Psoas muscle (tissue), 8 donors: ENCODE results near the gene TMEM14A. TPM values are rescaled to one million over a fixed set of nuclear protein-coding genes. Genes with fewer than 3 reads are reported as not detected.

ENCODE experiments used
- ATAC-seq, 4 donors: fragments of 200-7000 bp; cut with Tn5 transposase; one replicate each; pipeline ENCODE4 v1.9.1; 2020; ENCODE audit warnings: moderate library complexity in 3 of 4, mild to moderate bottlenecking in 2 of 4
- DNase-seq, 2 donors: peaks; one replicate each; pipeline ENCODE4 v3.0.0-alpha.2; 2020
- H3K27ac ChIP-seq: fragments of 200-600 bp; one replicate; pipeline ENCODE4 v1.8.0; 2022
- H3K27me3 ChIP-seq, 3 donors: fragments of 200-600 bp in 1 of 3; one replicate each; pipeline versions ENCODE4 v1.6.1 to v1.8.0; 2013 to 2022; ENCODE audit warnings: low read length in 2 of 3, mild to moderate bottlenecking in 2 of 3, moderate library complexity in 1 of 3; ENCODE audit not compliant: insufficient read depth in 3 of 3
- H3K36me3 ChIP-seq, 2 donors: fragments of 200-600 bp in 1 of 2; one replicate each; pipeline versions ENCODE4 v1.6.1 to v1.8.0; 2013 to 2022; ENCODE audit warnings: low read depth in 1 of 2, mild to moderate bottlenecking in 1 of 2, moderate library complexity in 1 of 2; ENCODE audit not compliant: insufficient read depth in 1 of 2
- H3K4me1 ChIP-seq: fragments of 200-600 bp; one replicate; pipeline ENCODE4 v1.8.0; 2022
- H3K4me3 ChIP-seq: fragments of 200-600 bp; one replicate; pipeline ENCODE4 v1.8.0; 2022; ENCODE audit warnings: mild to moderate bottlenecking
- H3K9me3 ChIP-seq: fragments of 200-600 bp; one replicate; pipeline ENCODE4 v1.8.0; 2022
- CTCF ChIP-seq: fragments of 200-600 bp; IDR thresholded peaks from one replicate; pipeline ENCODE4 v1.8.0; 2022; ENCODE audit warnings: antibody characterized with exemption
- WGBS, 3 donors: extraction: QIAGEN DNeasy Blood & Tissue Kit; methylation state at CpG; one replicate each; pipeline versions ENCODE4 v1.1.6 to v1.1.7; 2013; 5-methylcytosine and 5-hydroxymethylcytosine counted together
- intact Hi-C, 2 donors: fragments of 100-400 bp; cut with DNase I; formaldehyde crosslinking; loops; one replicate each; pipeline versions ENCODE4 v1.11.0 to v1.14.2; 2022
- polyA plus RNA-seq, 3 donors: library from polyadenylated mRNA; stranded (reverse); fragments of 200-250 nt; gene quantifications; one replicate each; pipeline ENCODE4 v1.2.3, GENCODE V29; 2013
- total RNA-seq, 4 donors: library from RNA; stranded (reverse); fragmentation: NEBNext Ultra II Directional in 2 of 4; extraction: Animal tissue kit (Norgen Biotek cat#: 25700) in 2 of 4; gene quantifications; one replicate each; pipeline versions ENCODE4 v1.2.1 to v1.2.4, GENCODE V29; 2021 to 2023
- donor health status: healthy with polysubstance abuse.
- donor health status: DM: no; HTN: no; CAD: no; lungs with moderate emphysema.
- donor health status: Bipolar disorder and iron deficiency.
- donor health status: healthy.
- donor health status: DM: yes; HTN: yes; CAD: no.
- donor health status: DM: no; HTN: no; CAD: no.
- donor health status: DM: no; HTN: no; CAD: no.
- donor health status: DM: yes; HTN: yes; CAD: no.

The TMEM14A gene
- total and polyA plus RNA-seq, 7 donors = 1.2 to 3.5 (median 2.7) TPM

- no peaks in the 10 kb centered on the region for H3K9me3 ChIP-seq
- no peak overlapping the region for H3K27ac ChIP-seq
- peaks cover 7% of the 10 kb centered on the region for H3K4me1 ChIP-seq
- no peak overlapping the region for H3K4me3 ChIP-seq
- peaks cover 0 to 5% (median 0%) of the 10 kb centered on the region in 3 donors for H3K27me3 ChIP-seq
- no peaks in the 10 kb centered on the region for H3K36me3 ChIP-seq
- DNase-seq = no peak
- 95 to 98% (median 96%) methylated on average over 2 of the region's 2 CpGs for WGBS, 3 donors
- no peak for ATAC-seq
- TF ChIP-seq CTCF = no peak
- intact Hi-C loops = loop anchor here in 1 of 2 donors (5.0 kb wide), 1 partner anchor 379 kb away; no protein-coding TSS in a partner anchor
These were observed 4.4 kb upstream of the TMEM14A start for GRCh38 chr6:52666523-52666922.

GRCh38 chr6:52667572-52667971 is 3.3 kb upstream of the TMEM14A start:
- ATAC-seq (no peak), DNase-seq (no peak)
- intact Hi-C loops = loop anchor here in 1 of 2 donors (5.0 kb wide), 1 partner anchor 380 kb away; no protein-coding TSS in a partner anchor
- H3K4me3 ChIP-seq = no peak overlapping the region
- H3K27me3 ChIP-seq = peaks cover 0 to 5% (median 0%) of the 10 kb centered on the region in 3 donors
- H3K36me3 ChIP-seq = no peaks in the 10 kb centered on the region
- peaks cover 8% of the 10 kb centered on the region for H3K4me1 ChIP-seq
- TF ChIP-seq CTCF = no peak
- no peak overlapping the region for H3K27ac ChIP-seq
- 81 to 92% (median 88%) methylated on average over 1 of the region's 1 CpG for WGBS, 3 donors
- H3K9me3 ChIP-seq = no peaks in the 10 kb centered on the region

GRCh38 chr6:52671676-52672075 is 763 bp downstream of the TMEM14A start:
- Histone ChIP-seq H3K4me3 (peak overlapping the region; percentile 71), H3K36me3 (no peaks in the 10 kb centered on the region), H3K9me3 (no peaks in the 10 kb centered on the region), H3K27me3 (no peaks in the 10 kb centered on the region), H3K27ac (no peak overlapping the region), H3K4me1 (peaks cover 8% of the 10 kb centered on the region)
- intact Hi-C loops = loop anchor here in 1 of 2 donors (5.0 kb wide), 1 partner anchor 389 kb away; the partner anchor contains the start of gene MCM3
- WGBS, 3 donors = 60 to 74% (median 64%) methylated on average over 9 of the region's 9 CpGs
- DNase-seq (no peak), ATAC-seq (no peak)
- no peak for TF ChIP-seq CTCF

GRCh38 chr6:52672412-52673025 is 1.6 kb downstream of the TMEM14A start:
- Histone ChIP-seq H3K36me3 (no peaks in the 10 kb centered on the region), H3K27ac (no peak overlapping the region), H3K4me3 (no peak overlapping the region), H3K4me1 (peaks cover 8% of the 10 kb centered on the region), H3K27me3 (no peaks in the 10 kb centered on the region), H3K9me3 (no peaks in the 10 kb centered on the region)
- no peak for TF ChIP-seq CTCF
- 89 to 95% (median 93%) methylated on average over 9 of the region's 9 CpGs for WGBS, 3 donors
- no peak for DNase-seq
- intact Hi-C loops = loop anchor here in 1 of 2 donors (5.0 kb wide), 1 partner anchor 390 kb away; the partner anchor contains the start of gene MCM3
- no peak for ATAC-seq
